Peyer's patch (tissue), 4 donors: ENCODE data around the gene CHML. TPM values are rescaled to one million over a fixed set of nuclear protein-coding genes. Genes with fewer than 3 reads are reported as not detected.

Experiments
- DNase-seq, 3 donors: peaks; one replicate each; pipeline ENCODE4 v3.0.0-alpha.2; 2017 to 2019
- H3K27ac ChIP-seq, 4 donors: fragments of 200-600 bp; sonication (generic); one replicate each; pipeline ENCODE4 v1.5.1; 2016 to 2019
- H3K27me3 ChIP-seq, 2 donors: fragments of 200-600 bp; sonication (generic); one replicate each; pipeline ENCODE4 v1.5.1; 2019
- H3K36me3 ChIP-seq, 3 donors: fragments of 200-600 bp; sonication (generic); one replicate each; pipeline ENCODE4 v1.5.1; 2016 to 2019
- H3K4me1 ChIP-seq, 4 donors: fragments of 200-600 bp; sonication (generic); one replicate each; pipeline ENCODE4 v1.5.1; 2016 to 2019
- H3K4me3 ChIP-seq, 4 donors: fragments of 200-600 bp; sonication (generic); 1 replicate in 3 of 4; 2 replicates in 1 of 4; pipeline ENCODE4 v1.5.1; 2016 to 2019; ENCODE audit warnings: mild to moderate bottlenecking in 1 of 4
- H3K9me3 ChIP-seq, 4 donors: fragments of 200-600 bp; sonication (generic); one replicate each; pipeline ENCODE4 v1.5.1; 2016 to 2019; ENCODE audit warnings: mild to moderate bottlenecking in 1 of 4
- CTCF ChIP-seq, 6 experiments: fragments of 450-650 bp in 4 of 6; fragments of 200-600 bp in 2 of 6; sonication (generic) in 1 of 6; IDR thresholded peaks; one replicate each; pipeline ENCODE4 v1.5.1; 2017 to 2019; ENCODE audit warnings: antibody characterized with exemption in 6 of 6, mild to moderate bottlenecking in 3 of 6, moderate library complexity in 1 of 6
- POLR2A ChIP-seq, 2 donors: fragments of 450-650 bp; IDR thresholded peaks; one replicate each; pipeline ENCODE4 v1.5.1; 2017; ENCODE audit warnings: antibody characterized with exemption in 2 of 2, mild to moderate bottlenecking in 2 of 2, moderate library complexity in 2 of 2
- total RNA-seq, 4 donors: library from RNA; depleted of rRNA; stranded (reverse); fragments of >200 nt; gene quantifications; one replicate each; pipeline ENCODE4 v1.1.0, GENCODE V29; 2016

Gene CHML
- total RNA-seq, 4 donors from 2014 or later = 6.6 to 11.0 (median 9.1) TPM

DNA sequence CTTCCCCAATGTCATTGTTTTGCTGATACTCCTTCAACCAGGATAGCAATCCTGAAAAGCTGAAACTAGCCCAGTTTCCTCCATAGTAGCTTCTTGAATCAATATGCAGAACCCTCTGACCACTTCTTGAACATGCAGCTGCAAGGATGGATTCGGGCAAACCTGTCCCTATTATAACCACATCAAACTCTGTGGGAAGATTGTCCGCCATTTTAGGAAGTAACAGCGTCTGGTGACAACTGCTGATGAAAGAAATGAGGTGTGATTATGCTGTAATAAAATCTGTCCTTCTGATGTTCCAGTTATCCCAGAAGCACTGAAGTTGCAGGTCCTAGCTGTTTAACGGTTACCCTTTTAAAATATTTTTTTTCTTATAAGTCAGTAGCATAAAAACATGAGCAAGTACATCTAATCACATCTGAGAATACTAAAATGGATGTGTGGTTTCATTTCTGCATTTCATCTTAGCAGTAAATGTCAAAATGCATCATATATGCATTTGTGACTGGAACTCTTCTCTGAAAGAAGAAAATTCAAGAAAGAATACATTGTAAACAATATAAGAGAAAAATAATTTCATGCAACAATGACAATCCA is 4.5 kb downstream of the CHML start:
- H3K9me3 ChIP-seq = no peaks in the 10 kb centered on the region
- TF ChIP-seq CTCF (IDR thresholded peaks at IDR 0.05) = no peak
- TF ChIP-seq POLR2A (IDR thresholded peaks at IDR 0.05) = no peak
- peak overlapping the region in 1 of 4 donors; percentile 22 for H3K27ac ChIP-seq

DNA sequence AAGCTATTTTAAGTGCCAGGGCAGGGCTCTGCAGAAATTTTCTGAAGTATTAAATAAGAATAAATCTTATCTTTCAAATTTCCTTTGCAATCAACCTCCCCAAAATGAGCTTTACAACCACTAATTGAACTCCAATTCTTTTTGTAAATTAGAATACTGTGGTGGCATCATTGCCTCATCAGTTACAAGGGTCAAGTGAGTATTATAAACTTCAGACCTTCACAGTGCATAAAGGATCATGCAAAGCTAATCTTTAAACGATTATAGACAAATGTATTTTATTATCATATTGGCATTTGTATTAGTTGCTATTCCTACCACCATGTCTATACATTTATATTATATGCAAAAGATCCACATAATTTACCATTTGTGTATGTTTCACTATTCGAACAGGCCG is 7.2 kb downstream of the CHML start:
- no peaks in the 10 kb centered on the region for H3K36me3 ChIP-seq
- H3K4me3 ChIP-seq = no peak overlapping the region
- TF ChIP-seq CTCF (IDR thresholded peaks at IDR 0.05) (no peak), POLR2A (IDR thresholded peaks at IDR 0.05) (no peak)
- no peak for DNase-seq
- no peaks in the 10 kb centered on the region for H3K9me3 ChIP-seq
- H3K27me3 ChIP-seq = no peaks in the 10 kb centered on the region
- no peak overlapping the region for H3K27ac ChIP-seq
- H3K4me1 ChIP-seq = peaks cover 0 to 5% (median 2%) of the 10 kb centered on the region in 4 donors

More for the DNA sequence above, 4.5 kb downstream of the CHML start:
- peaks cover 0 to 11% (median 3%) of the 10 kb centered on the region in 4 donors for H3K4me1 ChIP-seq
- no peaks in the 10 kb centered on the region for H3K36me3 ChIP-seq
- no peaks in the 10 kb centered on the region for H3K27me3 ChIP-seq
- H3K4me3 ChIP-seq = no peak overlapping the region
- DNase-seq = peak in 1 of 3 donors; percentile 32

- Histone ChIP-seq H3K27me3 (no peaks in the 10 kb centered on the region), H3K4me3 (no peak overlapping the region), H3K4me1 (no peaks in the 10 kb centered on the region), H3K9me3 (no peaks in the 10 kb centered on the region), H3K27ac (no peak overlapping the region), H3K36me3 (no peaks in the 10 kb centered on the region)
- no peak for TF ChIP-seq CTCF (IDR thresholded peaks at IDR 0.05)
- TF ChIP-seq POLR2A (IDR thresholded peaks at IDR 0.05) = no peak
- DNase-seq = no peak
Observed at GRCh38 chr1:241631674-241632073, 8.5 kb downstream of the CHML start.

DNA sequence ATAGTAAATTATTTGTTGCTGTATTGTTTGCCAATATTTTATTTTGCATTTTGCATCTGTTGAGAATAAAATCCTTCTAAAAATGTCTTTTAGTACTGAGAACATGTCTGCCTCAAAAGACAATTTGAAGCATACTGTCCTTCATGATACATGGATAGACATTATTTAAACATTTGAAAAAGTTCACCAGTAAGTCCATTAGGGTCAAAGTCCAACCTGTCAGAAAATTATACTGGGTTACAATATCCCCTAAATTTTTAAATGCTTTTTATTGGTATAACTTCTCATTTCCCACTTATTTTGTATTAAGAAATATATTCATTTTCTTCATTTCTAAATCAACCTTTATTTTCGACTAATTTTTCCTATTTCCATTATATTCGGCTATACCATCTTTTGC is 9.3 kb downstream of the CHML start:
- TF ChIP-seq POLR2A (IDR thresholded peaks at IDR 0.05) (no peak), CTCF (IDR thresholded peaks at IDR 0.05) (no peak)
- DNase-seq = no peak
- H3K4me3 ChIP-seq = no peak overlapping the region
- no peaks in the 10 kb centered on the region for H3K4me1 ChIP-seq
- H3K27me3 ChIP-seq = no peaks in the 10 kb centered on the region
- no peaks in the 10 kb centered on the region for H3K9me3 ChIP-seq
- H3K27ac ChIP-seq = no peak overlapping the region
- H3K36me3 ChIP-seq = no peaks in the 10 kb centered on the region

DNA sequence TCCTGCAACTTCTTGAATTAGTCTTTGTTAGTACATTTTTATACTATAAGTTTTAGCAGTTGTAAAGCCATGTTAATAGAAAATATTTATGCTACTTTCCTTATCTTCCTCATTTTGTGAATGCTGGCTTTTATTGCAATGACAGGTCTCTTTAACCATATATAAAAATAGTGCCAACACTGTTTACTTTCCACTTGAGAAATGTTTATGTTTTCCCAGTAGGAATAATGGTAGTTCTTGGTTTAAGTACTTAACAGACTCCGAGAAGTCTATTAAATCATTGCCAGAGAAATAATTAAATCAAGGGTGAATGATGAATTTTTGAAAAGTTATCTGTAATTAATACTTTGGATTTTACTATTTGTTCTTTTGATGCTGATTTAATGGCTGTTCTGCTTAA is 9.7 kb downstream of the CHML start:
- DNase-seq = no peak
- Histone ChIP-seq H3K4me3 (no peak overlapping the region), H3K27ac (no peak overlapping the region), H3K36me3 (no peaks in the 10 kb centered on the region), H3K4me1 (no peaks in the 10 kb centered on the region), H3K9me3 (no peaks in the 10 kb centered on the region), H3K27me3 (no peaks in the 10 kb centered on the region)
- TF ChIP-seq POLR2A (IDR thresholded peaks at IDR 0.05) (no peak), CTCF (IDR thresholded peaks at IDR 0.05) (no peak)

DNA sequence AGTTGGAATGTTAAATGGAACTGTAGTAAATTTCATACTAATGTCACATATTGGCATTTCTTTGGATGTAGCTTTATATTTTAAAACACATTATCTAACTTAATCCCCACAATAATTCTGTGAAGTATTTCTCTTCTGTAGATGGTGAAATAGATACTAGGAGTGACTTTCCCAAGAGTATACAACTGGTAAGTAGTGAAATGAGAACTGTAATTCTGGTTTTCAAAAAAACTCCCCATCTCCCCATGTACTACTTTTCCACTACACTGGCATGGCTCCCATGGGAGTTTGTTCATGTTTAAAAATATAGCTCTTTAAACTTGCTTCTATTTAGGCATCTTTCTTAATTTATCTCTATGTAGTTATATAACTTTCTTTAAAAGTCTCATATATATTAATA is 10.2 kb downstream of the CHML start:
- Histone ChIP-seq H3K4me1 (no peaks in the 10 kb centered on the region), H3K27me3 (no peaks in the 10 kb centered on the region), H3K4me3 (no peak overlapping the region), H3K27ac (no peak overlapping the region), H3K36me3 (no peaks in the 10 kb centered on the region), H3K9me3 (no peaks in the 10 kb centered on the region)
- TF ChIP-seq POLR2A (IDR thresholded peaks at IDR 0.05) (no peak), CTCF (IDR thresholded peaks at IDR 0.05) (no peak)
- DNase-seq = no peak
